SU-DHL-6 (cell line): ENCODE data around the gene VPS9D1.

Experiments used
- EZH2phosphoT487 ChIP-seq: fragments of 200-600 bp; sonication (generic), shearing (Covaris generic); conservative IDR thresholded peaks from 2 replicates; pipeline ENCODE4 v1.6.1; 2018; ENCODE audit warnings: mild to moderate bottlenecking, antibody characterized with exemption, low read length, moderate library complexity, mixed read lengths
- TF ChIP-seq, protein P1 (sequence below): fragments of 200-600 bp; sonication (generic); IDR thresholded peaks from one replicate; pipeline ENCODE4 v1.5.1; 2017; ENCODE audit warnings: antibody characterized with exemption, mild to moderate bottlenecking, low read length, moderate library complexity; ENCODE audit not compliant: insufficient read depth, poor library complexity, severe bottlenecking

DNA sequence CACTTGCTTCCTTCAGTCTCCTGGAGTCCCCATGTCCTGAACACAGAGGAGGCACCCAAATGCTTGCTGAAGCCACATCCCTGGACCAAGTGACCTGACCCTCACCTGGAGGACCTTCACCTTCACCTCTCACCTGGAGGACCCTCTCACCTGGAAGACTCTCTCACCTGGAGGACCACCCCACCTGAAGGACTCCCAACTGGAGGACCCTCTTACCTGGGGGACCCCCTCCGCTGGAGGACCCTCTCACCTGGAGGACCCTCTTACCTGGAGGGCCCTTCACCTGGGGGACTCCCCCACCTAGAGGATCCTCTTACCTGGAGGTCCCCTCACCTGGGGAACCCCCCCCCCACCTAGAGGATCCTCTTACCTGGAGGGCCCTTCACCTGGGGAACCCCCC lies 34.8 kb downstream of the VPS9D1 start:
- TF ChIP-seq, protein P1, sequence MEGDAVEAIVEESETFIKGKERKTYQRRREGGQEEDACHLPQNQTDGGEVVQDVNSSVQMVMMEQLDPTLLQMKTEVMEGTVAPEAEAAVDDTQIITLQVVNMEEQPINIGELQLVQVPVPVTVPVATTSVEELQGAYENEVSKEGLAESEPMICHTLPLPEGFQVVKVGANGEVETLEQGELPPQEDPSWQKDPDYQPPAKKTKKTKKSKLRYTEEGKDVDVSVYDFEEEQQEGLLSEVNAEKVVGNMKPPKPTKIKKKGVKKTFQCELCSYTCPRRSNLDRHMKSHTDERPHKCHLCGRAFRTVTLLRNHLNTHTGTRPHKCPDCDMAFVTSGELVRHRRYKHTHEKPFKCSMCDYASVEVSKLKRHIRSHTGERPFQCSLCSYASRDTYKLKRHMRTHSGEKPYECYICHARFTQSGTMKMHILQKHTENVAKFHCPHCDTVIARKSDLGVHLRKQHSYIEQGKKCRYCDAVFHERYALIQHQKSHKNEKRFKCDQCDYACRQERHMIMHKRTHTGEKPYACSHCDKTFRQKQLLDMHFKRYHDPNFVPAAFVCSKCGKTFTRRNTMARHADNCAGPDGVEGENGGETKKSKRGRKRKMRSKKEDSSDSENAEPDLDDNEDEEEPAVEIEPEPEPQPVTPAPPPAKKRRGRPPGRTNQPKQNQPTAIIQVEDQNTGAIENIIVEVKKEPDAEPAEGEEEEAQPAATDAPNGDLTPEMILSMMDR, result no peak
- TF ChIP-seq EZH2phosphoT487, result no peak
